RPMI7951 (cell line): Measurements from ENCODE around the gene GGNBP2. TPM values are rescaled to one million over a fixed set of nuclear protein-coding genes. Genes with fewer than 3 reads are reported as not detected.
"Not testable (repeated sequence)": the region's sequence is repeated elsewhere in the genome, so short reads cannot be mapped to it uniquely, and the experiment has no call there.

Source experiments
- DNase-seq: peaks from one replicate; pipeline ENCODE4 v3.0.0-alpha.2; 2012; ENCODE audit warnings: low read depth
- total RNA-seq: library from RNA; depleted of rRNA; stranded (reverse); fragments of >200 nt; shearing (Covaris generic); gene quantifications from 2 replicates; pipeline ENCODE4 v1.2.3, GENCODE V29; 2014

The GGNBP2 gene
- total RNA-seq, 1 experiment from 2014 or later: 38.9 TPM

- DNase-seq: peak; percentile 92
Measured at GRCh38 chr17:36601303-36602029, 56.7 kb downstream of the GGNBP2 start, which contains the start of gene MRM1. Gene MRM1 (plus strand): TSS chr17:36601583. CDS start chr17:36601811, 228 bp downstream.

GRCh38 chr17:36602030-36602748 is 57.5 kb downstream of the GGNBP2 start:
- DNase-seq: no peak

- peak; percentile 56 for DNase-seq
Measured at GRCh38 chr17:36602924-36603384, 58.2 kb downstream of the GGNBP2 start.

- DNase-seq: not testable (repeated sequence)
Measured at GRCh38 chr17:36605028-36605427, 60.3 kb downstream of the GGNBP2 start.

- no peak for DNase-seq
Measured at GRCh38 chr17:36608280-36608679, 63.6 kb downstream of the GGNBP2 start.

- DNase-seq: no peak
Measured at GRCh38 chr17:36608794-36609497, 64.2 kb downstream of the GGNBP2 start.

- DNase-seq: no peak
Measured at GRCh38 chr17:36609498-36609862, 64.8 kb downstream of the GGNBP2 start.

GRCh38 chr17:36610474-36610873 is 65.8 kb downstream of the GGNBP2 start:
- no peak for DNase-seq

- peak; percentile 62 for DNase-seq
Measured at GRCh38 chr17:36611345-36612072, 66.8 kb downstream of the GGNBP2 start.

- no peak for DNase-seq
Measured at GRCh38 chr17:36612323-36612722, 67.6 kb downstream of the GGNBP2 start.

GRCh38 chr17:36613155-36613554 is 68.4 kb downstream of the GGNBP2 start:
- DNase-seq: no peak

- DNase-seq: no peak
Measured at GRCh38 chr17:36614081-36614480, 69.4 kb downstream of the GGNBP2 start.

GRCh38 chr17:36614933-36615332 is 70.2 kb downstream of the GGNBP2 start:
- DNase-seq: no peak

GRCh38 chr17:36616061-36617029 is 71.6 kb downstream of the GGNBP2 start:
- DNase-seq: no peak

GRCh38 chr17:36617773-36618172 is 73.1 kb downstream of the GGNBP2 start:
- no peak for DNase-seq

- DNase-seq: no peak
Measured at GRCh38 chr17:36623281-36623680, 78.6 kb downstream of the GGNBP2 start.

GRCh38 chr17:36625188-36625587 is 80.5 kb downstream of the GGNBP2 start:
- no peak for DNase-seq

- DNase-seq: no peak
Measured at GRCh38 chr17:36627101-36627500, 82.4 kb downstream of the GGNBP2 start.

- DNase-seq: no peak
Measured at GRCh38 chr17:36628576-36628975, 83.9 kb downstream of the GGNBP2 start.

- peak; percentile 51 for DNase-seq
Measured at GRCh38 chr17:36629252-36629847, 84.6 kb downstream of the GGNBP2 start.
